Measurements from ENCODE around the gene EFNA4.

GRCh38 chr1:155073377-155074242 lies 10.1 kb downstream of the EFNA4 start:
- TF ChIP-seq EP300 (IDR thresholded peaks at IDR 0.05; ENCODE audit: borderline replicate concordance), result no peak
- no peak for TF ChIP-seq ZBTB7A (IDR thresholded peaks at IDR 0.05; ENCODE audit: low read depth)
- TF ChIP-seq TAF1 (IDR thresholded peaks at IDR 0.05; ENCODE audit: low read depth), result no peak
- no peak for TF ChIP-seq EGR1 (IDR thresholded peaks at IDR 0.05)
- no peak for TF ChIP-seq REST (IDR thresholded peaks at IDR 0.05; ENCODE audit: low read depth)
- TF ChIP-seq CEBPB (IDR thresholded peaks at IDR 0.05), result no peak
- TF ChIP-seq TEAD4 (IDR thresholded peaks at IDR 0.05), result no peak
- TF ChIP-seq CREB1 (IDR thresholded peaks at IDR 0.05; ENCODE audit: low read depth), result no peak
- no peak for TF ChIP-seq YY1 (IDR thresholded peaks at IDR 0.05; ENCODE audit: low read depth)
- no peak for TF ChIP-seq MAX (IDR thresholded peaks at IDR 0.05)
- no peak for TF ChIP-seq RAD21 (IDR thresholded peaks at IDR 0.05; ENCODE audit: low read depth)
- TF ChIP-seq TCF12 (IDR thresholded peaks at IDR 0.05; ENCODE audit: low read depth), result no peak
- TF ChIP-seq USF1 (IDR thresholded peaks at IDR 0.05), result no peak
- TF ChIP-seq NFIC (IDR thresholded peaks at IDR 0.05), result no peak
